Measurements from ENCODE around the gene FASLG.

GRCh38 chr1:172641492-172641891 is 17.4 kb upstream of the FASLG start:
- TF ChIP-seq CHD1 (IDR thresholded peaks at IDR 0.05; ENCODE audit: low read depth, low read length) = no peak
- TF ChIP-seq REST (IDR thresholded peaks at IDR 0.05; ENCODE audit: low read depth, low read length) = no peak
- no peak for TF ChIP-seq HCFC1 (IDR thresholded peaks at IDR 0.05; ENCODE audit: low read length)
- TF ChIP-seq PAX5 (IDR thresholded peaks at IDR 0.05; ENCODE audit: borderline replicate concordance, low read depth, low read length) = no peak
- TF ChIP-seq RELA (IDR thresholded peaks at IDR 0.05; ENCODE audit: borderline replicate concordance, partially characterized antibody) = no peak

Data from GM12878 (cell line).